Ishikawa (cell line): ENCODE measurements around the gene SNAP29.

ENCODE experiments used
- CEBPB ChIP-seq: IDR thresholded peaks from 2 replicates; pipeline ENCODE4 v1.6.1; 2012
- EP300 ChIP-seq: IDR thresholded peaks from 2 replicates; pipeline ENCODE4 v1.6.1; 2012; ENCODE audit warnings: borderline replicate concordance
- FOXM1 ChIP-seq: IDR thresholded peaks from 2 replicates; pipeline ENCODE4 v1.6.1; 2012; ENCODE audit warnings: low read depth, borderline replicate concordance
- NFIC ChIP-seq: IDR thresholded peaks from 2 replicates; pipeline ENCODE4 v1.6.1; 2012
- TCF12 ChIP-seq: IDR thresholded peaks from 2 replicates; pipeline ENCODE4 v1.6.1; 2012; ENCODE audit warnings: low read depth
- YY1 ChIP-seq: IDR thresholded peaks from 2 replicates; pipeline ENCODE4 v1.6.1; 2012; ENCODE audit warnings: low read depth
- TF ChIP-seq, protein P1 (sequence below): IDR thresholded peaks from 2 replicates; pipeline ENCODE4 v1.6.1; 2012

DNA sequence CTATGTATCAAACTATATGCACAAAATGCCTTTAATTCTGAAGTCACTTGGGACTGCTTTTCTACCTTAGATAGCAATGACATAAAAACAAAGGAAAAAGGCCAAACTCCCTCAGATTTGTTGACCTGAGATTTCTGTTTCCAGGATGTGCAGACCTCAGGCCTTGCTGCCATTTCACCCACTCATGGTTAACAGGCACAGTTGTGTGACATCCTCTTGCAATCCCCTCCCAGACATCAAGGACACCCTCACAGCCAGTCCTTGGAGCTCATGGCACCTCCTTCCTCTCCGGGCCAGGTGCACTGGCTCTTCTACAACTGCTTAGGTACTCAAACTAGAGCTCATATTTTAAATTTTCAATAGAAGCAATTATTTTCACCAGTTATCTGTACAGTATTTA lies 47.6 kb upstream of the SNAP29 start:
- TF ChIP-seq, protein P1, sequence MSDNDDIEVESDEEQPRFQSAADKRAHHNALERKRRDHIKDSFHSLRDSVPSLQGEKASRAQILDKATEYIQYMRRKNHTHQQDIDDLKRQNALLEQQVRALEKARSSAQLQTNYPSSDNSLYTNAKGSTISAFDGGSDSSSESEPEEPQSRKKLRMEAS = no peak
- TF ChIP-seq YY1 = no peak
- no peak for TF ChIP-seq EP300
- no peak for TF ChIP-seq FOXM1
- TF ChIP-seq TCF12 = no peak
- no peak for TF ChIP-seq CEBPB
- no peak for TF ChIP-seq NFIC
